GM19239 (cell line): ENCODE results near the gene ERP29.
"Not testable (repeated sequence)": the region's sequence is repeated elsewhere in the genome, so short reads cannot be mapped to it uniquely, and the experiment has no call there.

Experiments used
- DNase-seq: peaks from one replicate; pipeline ENCODE4 v3.0.0; 2011; ENCODE audit warnings: low spot score; ENCODE audit not compliant: insufficient read length
- FAIRE-seq: peaks from 2 replicates; lab custom pipeline; 2011; peaks lifted over from hg19 to GRCh38; lab: Jason Lieb, UNC

Gene ERP29

GRCh38 chr12:111999129-111999528, 14.1 kb upstream of the ERP29 start:
- FAIRE-seq, DNase-seq: not testable (repeated sequence)

DNA sequence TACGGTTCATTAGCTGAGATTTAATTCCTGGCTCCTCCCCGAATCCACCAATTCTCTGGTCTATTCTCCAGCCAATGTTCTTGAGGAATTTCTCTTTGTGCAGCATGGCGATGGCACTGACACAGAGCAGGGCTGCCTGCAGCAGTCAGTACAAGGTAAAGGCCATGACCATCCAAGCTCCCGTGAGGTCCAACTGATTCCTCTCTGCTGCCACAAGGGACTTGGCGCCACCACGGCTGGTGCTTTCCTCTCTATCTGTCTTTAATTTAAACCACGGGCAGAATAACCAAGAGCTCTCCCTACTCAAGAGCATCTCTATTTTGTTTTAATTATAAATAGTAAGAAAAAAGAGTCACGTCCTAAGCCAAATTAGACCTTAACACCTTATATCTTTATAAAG, 12.4 kb upstream of the ERP29 start:
- DNase-seq, result no peak
- no peak for FAIRE-seq

DNA sequence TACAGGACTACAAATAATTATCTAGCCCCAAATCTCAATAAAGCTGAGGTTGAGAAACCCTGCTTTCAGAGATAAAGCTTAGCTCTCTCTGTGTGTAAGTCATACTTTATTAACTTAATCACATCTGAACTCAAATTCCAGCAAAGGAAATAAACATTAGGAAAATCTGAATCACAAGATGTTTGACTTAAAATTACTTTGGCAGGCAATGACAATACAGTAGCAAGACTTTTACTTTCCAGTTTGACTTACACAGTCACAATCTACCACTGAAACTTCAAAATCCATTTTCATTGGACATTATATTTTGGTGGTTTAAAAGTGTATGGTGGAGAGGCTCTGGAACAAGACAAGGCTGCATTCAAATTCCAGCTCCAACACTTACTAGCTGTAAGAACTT, 11.7 kb upstream of the ERP29 start:
- no peak for DNase-seq
- peak; percentile 63 for FAIRE-seq

GRCh38 chr12:112004041-112004440, 9.2 kb upstream of the ERP29 start:
- DNase-seq, result no peak
- FAIRE-seq, result no peak

DNA sequence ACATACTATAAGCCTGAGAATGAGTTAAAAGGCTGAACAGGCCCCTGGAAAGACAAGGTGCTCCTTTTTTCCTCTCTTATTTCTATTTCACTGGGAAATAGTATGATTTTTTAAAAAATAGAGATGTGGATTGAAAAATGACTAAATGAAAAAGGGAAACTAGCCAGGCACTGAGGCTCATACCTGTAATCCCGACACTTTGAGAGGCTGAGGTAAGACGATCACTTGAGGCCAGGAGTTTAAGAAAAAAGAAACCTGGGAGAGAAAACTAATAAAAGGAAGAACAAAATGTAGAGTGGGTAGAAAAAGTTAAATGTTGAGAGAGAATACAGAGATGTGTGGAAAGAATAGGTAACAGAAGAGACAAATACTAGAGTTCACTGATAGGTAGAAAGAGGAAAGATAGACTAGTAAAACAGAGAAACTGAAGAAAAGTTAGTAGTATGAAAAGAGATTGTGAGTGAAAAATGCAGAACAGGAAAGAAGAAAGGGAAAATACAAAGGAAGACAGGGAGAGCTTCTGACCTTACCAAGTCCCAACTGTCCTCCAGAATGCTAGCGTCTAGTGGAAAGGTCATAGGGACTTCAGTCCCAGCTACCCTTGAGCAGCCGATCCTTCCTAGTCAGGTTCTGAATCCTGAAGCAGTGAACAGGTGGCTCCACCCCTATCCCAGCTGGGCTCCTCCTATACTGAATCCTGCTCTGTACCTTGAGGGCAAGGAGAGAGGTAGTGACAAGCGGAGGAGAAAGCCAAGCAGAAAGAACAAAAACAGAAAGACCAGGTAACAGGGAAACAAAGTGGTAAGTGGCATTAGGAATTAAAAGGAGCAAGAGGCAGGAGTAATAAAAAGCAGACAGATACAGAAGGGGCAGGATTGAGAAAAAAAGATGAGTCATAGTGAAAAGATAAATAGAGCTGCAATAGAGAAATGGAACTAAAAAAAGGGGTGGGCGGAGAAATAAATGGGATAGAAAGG, 7.5 kb upstream of the ERP29 start:
- DNase-seq (no peak), FAIRE-seq (peak; percentile 67)

- DNase-seq (no peak), FAIRE-seq (peak; percentile 78)
Observed at GRCh38 chr12:112007945-112008344, 5.3 kb upstream of the ERP29 start.

DNA sequence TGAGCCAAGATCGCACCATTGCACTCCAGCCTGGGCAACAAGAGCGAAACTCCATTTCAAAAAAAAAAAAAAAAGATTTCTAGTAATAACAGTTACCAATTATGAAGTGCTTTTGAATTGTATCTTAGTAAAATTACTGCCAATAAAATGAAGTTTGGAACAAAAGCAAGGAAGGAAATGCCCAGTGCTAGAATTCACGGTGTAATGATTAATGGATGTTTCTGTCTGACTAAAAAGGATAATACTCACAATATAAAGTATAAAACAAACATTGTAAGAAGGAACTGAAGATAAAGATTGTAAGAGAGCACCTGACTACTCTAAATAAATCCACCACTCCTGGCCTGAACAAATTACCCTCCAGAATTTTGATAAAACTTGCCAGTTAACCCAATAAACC, 4.3 kb upstream of the ERP29 start:
- no peak for FAIRE-seq
- no peak for DNase-seq

GRCh38 chr12:112009596-112009995, 3.6 kb upstream of the ERP29 start:
- FAIRE-seq, DNase-seq: not testable (repeated sequence)

- FAIRE-seq, result no peak
- no peak for DNase-seq
Observed at GRCh38 chr12:112010415-112011344, 2.5 kb upstream of the ERP29 start.

GRCh38 chr12:112011685-112012084, 1.5 kb upstream of the ERP29 start:
- DNase-seq (no peak), FAIRE-seq (no peak)

- FAIRE-seq, result no peak
- no peak for DNase-seq
Observed at GRCh38 chr12:112013601-112014402, 576 bp downstream of the ERP29 start.

DNA sequence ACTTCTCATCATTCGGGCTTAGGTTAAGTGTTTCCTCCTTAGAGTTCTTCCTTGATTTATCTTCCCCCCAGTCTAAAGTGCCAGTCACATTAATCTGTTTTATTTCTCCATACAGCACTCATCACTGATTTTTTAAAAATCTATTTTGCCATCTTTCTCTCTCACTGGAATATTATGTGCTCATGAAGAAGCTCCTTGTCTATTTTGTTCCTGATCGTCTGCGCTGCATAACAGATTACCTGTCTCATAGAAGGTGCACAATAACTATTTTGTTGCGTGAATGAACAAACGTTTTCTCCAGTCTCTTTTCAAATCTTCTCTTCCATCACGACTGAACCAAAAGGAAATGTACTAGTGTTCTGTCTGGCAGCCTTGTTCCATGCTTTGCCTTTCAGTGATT, 2.7 kb downstream of the ERP29 start:
- FAIRE-seq, result no peak
- DNase-seq, result no peak

DNA sequence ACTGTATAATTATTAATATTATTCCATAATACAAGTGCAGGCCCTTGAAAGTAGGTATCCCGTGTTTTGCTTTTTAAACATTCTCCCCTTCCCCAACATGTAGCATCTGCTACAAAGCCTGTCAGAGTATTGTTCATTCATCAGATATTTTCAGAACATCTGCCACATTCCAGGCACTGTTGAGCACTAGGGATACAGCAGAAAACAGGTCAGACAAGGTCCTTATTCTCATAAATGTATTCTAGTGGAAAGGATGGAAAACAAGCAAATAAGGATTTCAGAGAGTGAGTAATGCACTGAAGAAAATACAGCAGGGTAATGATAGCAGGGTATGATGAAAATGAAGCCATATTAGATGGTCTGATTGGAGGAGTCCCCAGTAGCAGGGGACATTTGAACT, 3.8 kb downstream of the ERP29 start:
- no peak for DNase-seq
- FAIRE-seq, result no peak

- FAIRE-seq, result no peak
- DNase-seq, result no peak
Observed at GRCh38 chr12:112018571-112019237, 5.5 kb downstream of the ERP29 start.

DNA sequence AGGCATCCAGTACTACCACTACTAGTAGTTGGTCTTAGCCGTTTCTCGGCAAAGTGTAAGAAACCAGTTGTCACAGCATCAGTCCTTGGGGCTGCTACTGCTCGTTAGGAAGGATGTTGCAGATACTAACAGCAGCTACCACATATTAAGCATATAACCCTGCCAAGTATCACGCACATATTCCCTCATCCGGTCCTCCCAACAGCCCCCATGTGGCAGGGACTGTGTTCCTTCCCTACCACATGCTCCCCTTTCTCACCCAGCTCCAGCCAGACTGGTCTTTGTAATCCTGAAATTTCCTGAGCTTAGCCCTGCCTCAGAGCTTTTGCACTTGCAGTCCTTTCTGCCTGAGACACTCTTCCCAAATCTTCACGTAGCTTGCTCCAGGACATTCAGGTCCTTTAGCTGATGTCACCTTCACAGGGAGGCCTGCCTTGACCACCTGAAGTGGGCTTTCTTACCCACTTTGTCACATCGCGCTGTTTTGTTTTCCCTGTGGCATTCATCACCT, 7.8 kb downstream of the ERP29 start:
- FAIRE-seq (no peak), DNase-seq (no peak)

DNA sequence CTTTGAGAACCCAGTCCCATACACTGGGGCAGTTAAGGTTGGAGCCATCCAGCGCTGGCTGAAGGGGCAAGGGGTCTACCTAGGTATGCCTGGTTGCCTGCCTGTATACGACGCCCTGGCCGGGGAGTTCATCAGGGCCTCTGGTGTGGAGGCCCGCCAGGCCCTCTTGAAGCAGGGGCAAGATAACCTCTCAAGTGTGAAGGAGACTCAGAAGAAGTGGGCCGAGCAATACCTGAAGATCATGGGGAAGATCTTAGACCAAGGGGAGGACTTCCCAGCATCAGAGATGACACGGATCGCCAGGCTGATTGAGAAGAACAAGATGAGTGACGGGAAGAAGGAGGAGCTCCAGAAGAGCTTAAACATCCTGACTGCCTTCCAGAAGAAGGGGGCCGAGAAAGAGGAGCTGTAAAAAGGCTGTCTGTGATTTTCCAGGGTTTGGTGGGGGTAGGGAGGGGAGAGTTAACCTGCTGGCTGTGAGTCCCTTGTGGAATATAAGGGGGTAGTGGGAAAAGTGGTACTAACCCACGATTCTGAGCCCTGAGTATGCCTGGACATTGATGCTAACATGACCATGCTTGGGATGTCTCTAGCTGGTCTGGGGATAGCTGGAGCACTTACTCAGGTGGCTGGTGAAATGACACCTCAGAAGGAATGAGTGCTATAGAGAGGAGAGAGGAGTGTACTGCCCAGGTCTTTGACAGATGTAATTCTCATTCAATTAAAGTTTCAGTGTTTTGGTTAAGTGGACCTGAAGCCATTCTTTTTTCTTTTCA, 9.2 kb downstream of the ERP29 start:
- FAIRE-seq (no peak), DNase-seq (no peak)

DNA sequence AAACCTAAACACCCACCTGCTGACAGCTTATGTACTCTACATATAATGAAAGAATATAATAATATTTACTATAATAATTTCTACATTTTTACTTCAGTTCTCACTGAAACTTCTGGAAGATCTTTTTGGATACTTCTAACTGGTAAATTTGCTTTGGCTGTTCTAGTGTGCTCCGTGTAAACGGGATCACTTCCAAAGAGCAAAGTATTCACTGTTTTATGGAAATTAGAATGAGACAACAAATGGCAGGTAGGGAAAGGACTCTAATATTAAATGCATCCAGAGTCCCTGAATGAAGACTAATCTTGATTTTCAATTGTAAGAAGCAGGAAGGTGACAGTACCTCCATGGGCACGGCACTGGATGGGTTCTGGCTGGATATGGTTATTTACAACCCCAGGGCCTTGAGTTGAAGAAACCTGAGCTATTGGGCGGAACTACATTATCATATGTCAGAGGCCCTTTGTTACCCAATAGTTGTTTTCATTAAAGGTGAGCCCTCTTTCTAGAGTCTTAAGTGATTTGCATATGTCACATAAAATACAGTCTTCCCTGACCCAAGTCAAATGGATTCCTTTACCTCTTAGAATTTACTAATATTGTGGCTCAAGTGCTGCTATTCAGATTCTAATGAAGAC, 10.7 kb downstream of the ERP29 start:
- no peak for FAIRE-seq
- no peak for DNase-seq

DNA sequence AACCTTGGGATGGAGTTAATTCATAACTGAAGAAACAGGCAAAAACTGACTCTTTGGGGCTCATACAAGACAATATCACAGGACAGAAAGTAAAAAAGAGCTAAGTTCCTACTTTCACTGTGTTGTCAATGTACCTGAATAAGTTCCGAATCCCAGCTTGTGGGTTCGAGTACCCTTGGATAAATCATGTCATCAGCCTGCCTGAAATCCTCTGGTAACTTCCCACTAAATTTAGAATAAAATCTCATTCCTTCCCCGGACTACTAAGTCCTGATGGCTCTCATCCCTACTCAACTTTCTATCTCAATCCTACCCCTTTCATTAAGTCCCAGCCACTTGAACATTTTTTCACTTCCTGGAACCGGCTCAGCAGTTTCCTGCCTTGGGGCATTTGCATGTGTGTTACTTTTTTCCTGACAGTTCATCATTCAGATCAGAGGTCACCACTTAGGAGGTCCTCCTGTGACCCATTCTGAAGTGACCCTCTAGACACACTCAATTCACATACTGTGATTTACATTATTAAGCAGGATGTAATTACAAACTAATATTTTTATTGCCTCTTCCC, 12.7 kb downstream of the ERP29 start:
- FAIRE-seq, result peak; percentile 81

More for the DNA sequence above, 12.7 kb downstream of the ERP29 start:
- no peak for DNase-seq
